NCI-H1105 treated with DMSO at 0.1 percent for 48 hours (cell line): ENCODE data around the gene TIPARP.
A peak's percentile ranks its signal among the peaks of the same experiment; 100 is the strongest.

Source experiments
- DNase-seq: peaks from one replicate; lab custom pipeline; 2025; lab: John Stamatoyannopoulos, UW

The TIPARP gene, protein sequence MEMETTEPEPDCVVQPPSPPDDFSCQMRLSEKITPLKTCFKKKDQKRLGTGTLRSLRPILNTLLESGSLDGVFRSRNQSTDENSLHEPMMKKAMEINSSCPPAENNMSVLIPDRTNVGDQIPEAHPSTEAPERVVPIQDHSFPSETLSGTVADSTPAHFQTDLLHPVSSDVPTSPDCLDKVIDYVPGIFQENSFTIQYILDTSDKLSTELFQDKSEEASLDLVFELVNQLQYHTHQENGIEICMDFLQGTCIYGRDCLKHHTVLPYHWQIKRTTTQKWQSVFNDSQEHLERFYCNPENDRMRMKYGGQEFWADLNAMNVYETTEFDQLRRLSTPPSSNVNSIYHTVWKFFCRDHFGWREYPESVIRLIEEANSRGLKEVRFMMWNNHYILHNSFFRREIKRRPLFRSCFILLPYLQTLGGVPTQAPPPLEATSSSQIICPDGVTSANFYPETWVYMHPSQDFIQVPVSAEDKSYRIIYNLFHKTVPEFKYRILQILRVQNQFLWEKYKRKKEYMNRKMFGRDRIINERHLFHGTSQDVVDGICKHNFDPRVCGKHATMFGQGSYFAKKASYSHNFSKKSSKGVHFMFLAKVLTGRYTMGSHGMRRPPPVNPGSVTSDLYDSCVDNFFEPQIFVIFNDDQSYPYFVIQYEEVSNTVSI

DNA sequence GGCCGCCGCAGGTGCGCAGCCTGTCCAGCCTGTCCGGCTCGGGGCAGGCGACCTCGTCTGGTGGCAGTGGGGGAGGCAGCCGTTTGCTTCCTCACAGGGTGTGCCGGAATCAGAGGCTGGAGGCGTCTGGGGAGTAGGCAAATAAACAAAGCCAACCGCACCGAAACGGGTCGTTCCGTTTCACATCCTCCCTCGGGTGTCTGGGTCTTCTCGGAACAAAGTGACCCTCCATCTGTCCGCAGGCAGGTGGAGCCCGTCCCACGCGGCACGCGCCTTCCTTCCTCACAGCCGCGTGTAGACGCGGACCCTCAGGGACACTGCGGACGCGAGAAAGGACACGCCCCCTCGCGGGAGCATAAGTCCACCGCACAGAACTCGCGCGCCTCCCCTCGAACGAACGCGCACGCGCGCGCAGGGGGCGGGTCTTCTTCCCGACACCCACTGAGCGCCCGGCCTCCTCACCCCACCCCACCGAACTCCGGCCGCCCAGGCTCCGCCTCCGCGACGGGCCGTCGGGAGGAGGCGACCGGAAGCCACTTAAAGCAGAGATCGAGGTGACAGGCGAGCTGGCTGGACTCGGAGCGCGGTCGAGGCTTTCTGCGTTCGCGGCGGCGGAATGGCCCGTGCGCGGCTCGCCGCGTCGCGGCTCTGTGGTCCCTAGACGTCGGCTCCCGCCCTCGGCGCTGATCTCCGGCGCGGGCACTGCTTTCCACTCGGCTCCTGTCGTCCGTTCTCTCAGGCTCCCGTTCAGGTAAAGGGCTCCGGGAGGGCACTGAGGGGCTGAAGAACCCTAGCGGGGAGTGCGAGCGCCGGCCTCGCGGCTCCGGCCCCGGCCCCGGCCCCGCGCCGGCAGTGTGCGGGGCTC lies at the start of gene TIPARP:
Gene TIPARP (plus strand): TSS at position 545 of the 865 bp plus-strand sequence. CDS start 3,108 bp downstream, outside the sequence.
- peak; percentile 97 for DNase-seq

DNA sequence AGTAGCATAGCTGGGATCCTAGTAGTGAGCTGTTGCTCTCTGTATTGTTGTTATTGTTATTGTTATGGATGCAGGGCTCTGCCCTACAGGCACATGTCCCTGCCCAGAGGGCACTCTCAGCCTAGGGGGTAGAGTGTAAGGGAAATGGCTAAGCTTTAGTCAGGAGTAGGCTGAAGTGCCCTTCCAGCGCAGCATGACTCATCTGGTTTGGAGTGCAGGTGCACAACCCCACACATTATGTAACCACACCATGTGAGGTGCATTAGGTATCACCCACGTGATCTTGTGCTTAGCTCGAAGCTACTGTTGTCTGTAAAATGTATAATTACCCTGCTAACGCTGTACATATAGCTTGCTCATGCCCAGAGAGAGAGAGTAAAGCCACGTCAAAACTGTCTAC lies 48.3 kb upstream of the TIPARP start:
- peak; percentile 45 for DNase-seq

DNA sequence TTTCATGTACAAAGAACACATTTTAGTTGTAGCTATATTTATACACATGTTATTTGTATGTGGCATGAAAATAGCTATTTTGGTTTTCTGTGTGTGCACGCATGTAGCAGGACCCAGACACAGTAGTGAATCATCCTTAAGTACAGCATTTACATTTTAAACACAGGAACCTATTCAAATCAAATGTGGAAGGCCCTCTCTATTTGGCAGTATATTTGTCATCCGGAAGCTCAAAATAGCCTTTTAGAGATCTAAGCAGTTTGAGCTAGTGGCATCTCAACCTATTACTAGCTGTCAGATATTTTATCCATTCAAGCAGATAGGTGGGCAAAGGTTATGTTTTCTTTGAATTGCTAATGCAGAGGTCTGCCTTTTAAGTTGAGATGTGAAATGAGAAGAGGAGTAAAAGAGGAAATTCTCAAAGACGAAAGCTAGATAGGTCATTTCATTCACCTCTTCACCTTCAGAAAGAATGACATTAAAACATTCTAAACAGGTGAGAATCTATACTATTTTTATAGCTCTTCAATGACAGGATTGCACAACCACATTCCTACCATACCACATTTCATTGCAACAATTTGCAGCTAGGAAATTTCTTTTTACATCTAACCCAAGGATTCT lies 46.3 kb upstream of the TIPARP start:
- DNase-seq: no peak

DNA sequence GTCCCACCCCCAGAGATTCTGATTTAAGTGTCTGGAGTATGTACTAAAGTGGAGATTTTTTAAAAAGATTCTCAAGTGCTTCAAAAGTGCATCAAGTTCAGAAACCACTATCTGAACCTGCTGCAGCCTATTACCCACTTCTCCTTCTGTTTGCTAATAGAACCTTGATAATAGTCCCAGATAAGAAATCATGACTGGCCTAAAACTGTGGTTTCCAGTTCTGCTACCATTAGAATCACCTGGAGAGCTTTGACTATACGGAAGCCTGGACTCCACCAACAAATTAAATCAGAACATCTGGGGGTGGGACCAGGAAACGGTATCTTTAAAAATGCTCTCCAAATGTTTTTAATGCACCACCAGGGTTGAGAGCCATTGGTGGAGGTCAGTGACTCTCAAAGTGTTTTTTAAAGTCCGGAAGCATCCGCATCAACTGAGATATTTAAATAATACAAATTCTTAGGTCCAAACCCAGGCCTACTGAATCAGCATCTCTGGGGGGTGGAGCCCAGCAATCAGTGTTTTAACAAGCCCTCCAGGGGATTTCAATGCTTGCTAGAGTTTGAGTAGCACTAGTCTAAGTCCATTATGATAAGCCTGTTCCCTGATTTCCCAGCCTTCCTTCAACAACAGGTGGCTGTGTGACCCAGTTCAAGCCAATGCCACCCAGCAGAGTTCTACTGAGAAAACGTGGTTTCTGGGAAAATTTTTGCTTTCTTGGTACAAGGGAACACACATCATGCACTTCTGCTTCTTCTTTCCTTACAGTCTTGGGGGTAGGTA lies 45.4 kb upstream of the TIPARP start:
- no peak for DNase-seq

DNA sequence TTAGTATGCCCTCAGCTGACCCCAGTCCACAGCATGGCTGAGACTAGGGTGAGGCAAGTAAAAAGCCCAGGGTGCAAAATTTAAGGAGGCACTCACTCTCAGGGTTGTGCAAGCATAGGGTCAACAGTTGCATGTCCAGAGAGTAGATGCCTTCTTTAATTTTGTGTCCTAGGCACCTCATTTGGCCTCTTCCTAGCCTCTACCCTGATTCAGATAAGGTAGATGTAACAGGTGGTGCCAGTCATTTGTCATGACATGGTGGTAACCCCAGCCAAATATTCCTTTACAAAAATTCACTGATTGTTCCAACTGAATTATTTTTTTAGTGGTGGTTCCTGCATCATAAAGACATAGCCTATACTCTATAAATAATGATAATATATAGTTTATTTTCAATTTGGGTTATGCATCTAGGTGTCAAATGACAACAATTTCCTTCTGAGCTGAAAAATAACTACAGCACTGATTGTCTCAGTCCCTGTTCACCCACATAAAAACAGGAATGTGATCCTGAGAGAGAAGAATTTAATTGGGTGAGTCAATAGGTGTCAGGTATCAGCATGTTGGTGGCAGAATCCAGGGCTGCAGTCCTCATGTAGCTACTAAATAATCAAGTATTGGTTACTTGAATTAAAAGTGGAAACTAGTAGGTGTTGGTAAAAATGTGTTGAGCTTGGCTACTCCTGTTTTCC lies 44.2 kb upstream of the TIPARP start:
- peak; percentile 69 for DNase-seq

DNA sequence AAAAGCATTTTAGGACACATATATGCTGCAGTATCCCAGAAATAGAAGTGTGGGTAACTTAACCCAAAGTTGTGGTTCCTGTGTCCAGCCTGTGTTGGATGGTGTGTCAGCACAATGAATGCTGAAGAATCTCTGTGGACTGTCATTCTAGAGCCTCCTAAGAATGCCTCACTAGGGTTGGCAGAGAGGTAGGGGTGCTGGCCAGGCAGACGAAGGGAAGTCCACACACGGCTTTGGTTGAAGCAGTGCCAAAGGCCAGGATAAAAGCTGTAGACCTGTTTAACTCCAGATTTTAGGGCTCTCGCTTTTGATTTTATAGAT lies 43.7 kb upstream of the TIPARP start:
- DNase-seq: no peak

DNA sequence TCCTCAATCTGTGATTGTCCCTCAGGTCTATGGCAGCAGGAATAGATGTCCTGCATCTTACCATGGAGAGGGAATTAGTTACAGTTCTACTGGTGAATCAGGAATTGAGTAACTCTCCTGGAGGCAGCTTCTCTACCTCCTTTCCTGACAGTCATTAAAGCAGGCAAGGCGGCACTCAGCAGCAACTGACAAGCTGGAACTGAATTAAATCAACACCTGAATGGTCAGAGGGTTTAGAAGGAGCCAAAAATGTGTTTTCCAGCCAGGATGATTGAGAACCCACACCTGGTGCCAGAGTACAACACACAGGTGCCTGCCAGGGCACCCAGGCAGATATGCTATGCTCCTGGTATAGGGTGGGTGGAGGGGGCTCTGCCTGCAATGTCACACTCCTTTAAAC lies 43.1 kb upstream of the TIPARP start:
- DNase-seq: peak; percentile 54

DNA sequence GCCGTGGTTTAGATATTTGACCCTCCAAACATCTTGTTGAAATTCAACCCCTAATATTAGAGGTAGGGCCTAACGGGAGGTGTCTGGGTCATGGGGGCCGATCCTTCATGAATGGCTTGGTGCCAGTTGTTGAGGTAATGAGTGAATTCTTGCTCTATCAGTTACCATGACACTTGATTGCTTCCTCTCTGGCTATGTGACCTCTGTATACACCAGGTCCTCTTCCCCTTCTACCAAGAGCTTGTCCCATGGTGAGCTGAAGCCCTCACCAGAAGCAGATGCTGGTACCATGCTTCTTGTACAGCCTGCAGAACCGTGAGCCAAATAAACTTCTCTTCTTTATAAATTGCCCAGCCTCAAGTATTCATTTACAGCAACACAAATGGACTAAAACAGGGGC lies 41.8 kb upstream of the TIPARP start:
- no peak for DNase-seq

DNA sequence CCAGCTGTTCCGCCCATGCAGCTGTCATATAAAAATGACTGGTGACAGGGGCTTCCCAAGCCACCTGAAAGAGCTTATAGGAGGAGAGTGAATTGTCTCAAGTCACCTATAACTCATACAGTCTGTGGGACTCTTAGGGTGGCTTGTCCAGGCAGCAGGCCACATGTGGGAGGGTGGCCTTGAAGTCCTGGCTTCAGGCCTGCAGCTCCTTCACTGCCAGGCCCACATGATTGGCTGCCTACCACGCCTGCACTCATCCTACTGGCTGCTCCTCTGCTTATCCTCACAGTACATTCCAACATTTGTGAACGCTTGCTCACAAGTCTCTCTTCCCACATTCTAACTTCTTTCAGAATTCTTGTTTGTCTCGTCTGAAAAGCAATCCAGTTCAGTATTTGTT lies 41.1 kb upstream of the TIPARP start:
- no peak for DNase-seq

DNA sequence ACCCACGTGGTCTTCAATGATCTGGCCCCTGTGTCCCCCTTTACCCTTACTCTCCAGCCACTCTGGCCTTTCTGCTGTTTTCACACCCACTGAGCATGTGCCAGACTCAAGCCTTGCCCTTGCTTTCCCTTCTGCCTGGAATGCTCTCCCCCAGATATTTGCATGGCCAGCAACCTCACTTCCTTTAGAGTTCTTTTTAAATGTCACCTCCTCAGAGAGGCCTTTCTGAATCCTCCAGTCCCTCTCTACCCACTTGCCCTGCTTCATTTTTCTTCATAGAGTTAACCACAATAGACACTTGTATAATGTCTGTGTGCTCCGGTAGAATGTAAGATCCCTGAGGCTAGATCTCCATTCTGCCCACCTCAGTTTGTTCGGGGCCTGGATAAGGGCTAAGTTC lies 39.4 kb upstream of the TIPARP start:
- no peak for DNase-seq

DNA sequence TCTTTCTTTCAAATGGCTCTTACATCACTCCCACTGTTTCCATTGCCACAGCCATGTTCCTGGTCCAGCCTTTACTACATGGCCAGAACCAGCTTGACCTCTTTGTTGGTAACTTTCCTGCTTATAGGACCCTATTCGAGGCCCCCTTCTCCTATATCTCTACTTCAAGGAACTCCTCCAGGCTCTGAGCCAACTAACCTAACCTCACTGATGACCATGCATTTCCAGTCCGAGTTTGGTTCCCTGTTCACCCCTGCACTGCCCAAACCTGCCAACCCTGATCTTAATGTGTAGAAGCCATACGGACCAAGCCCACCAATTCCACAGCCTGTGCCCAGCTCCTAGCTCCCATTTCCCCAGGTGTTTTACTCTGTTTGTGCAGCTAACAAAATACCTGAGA lies 38.4 kb upstream of the TIPARP start:
- no peak for DNase-seq

DNA sequence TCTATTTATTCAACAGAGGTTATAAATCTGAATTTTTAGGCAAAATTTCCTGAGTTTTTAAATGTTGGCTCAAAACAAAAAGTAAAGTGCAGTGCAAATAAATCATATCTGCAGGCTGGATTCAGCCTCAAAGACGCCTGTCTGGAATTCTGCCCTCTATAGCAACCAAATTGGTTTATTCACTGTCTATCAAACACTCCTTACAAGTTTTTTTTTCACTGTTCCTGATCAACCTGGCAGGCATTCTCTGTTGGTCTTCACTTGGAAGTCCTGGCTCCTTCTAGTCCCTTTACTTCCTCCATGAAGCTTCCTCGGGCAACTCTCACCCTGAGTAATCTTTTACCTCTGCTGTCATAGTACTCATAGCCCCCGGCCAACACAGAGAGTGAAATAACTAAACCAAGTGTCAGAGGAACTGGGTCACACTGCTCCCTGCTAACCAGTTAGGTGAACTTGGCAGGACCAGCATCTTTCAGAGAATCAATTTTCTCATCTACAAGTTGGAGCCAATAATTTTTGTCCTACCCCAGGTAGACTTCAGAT lies 36.8 kb upstream of the TIPARP start:
- no peak for DNase-seq

DNA sequence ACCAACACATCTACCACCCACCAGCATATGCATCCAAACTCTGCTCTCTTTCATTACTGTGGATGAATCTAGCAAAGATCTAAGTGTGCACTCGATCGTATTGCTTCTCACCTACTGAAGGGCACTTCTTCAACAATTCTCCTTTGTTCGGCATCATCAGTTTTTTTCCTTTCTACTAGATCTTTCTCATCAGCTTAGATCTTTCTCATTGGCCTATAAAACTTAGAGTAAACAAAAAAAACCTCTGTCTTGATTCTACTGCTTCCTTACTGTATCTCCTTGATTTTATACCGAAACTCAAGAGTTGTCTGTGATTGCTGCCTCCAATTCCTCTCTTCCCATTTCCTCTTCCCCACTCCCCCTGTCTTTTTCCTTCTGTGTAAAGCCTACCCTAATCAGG lies 36.1 kb upstream of the TIPARP start:
- no peak for DNase-seq

DNA sequence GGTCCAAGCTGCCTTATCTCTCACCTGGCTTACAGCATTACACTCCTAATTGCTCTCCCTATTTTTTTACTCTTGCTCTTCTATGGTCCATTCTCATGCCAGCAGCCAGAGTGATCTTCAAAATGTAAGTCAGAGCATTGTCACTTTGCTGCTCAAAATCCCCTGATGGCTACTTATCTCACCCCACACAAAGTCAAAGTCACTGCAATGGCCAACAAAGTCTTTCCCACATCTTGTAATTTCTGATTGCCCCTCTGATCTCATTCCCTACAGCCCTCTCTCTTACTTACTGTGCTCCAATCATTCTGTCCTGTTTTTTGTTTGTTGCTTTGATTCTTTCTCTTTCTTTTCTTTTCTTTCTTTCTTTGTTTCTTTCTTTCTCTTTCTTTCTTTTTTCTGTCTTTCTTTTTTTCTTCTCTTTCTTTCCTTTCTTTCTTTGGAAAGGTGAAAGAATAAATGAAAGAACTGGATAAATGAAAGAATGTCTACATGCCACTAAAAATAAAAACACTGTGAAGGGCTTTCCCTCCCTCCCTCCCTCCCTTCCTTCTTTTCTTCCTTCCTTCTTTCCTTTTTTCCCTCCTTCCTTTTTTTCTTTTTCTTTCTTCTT lies 34.9 kb upstream of the TIPARP start:
- DNase-seq: no peak

DNA sequence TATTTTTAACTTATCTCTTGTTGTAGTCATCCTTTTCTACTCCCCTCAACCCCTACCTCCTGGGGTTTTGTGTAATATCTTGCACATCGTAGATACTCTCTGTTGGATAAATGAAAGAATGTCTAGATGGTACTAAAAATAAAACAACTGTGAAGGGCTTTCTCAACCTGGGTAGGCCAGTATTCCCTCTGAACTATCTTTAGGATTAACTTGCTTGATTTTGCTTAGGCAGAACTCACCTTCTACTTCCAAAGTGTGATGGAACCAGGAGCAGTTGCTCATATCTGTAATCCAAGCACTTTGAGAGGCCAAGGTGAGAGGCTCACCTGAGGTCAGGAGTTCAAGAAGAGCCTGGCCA lies 32.8 kb upstream of the TIPARP start:
- DNase-seq: no peak

DNA sequence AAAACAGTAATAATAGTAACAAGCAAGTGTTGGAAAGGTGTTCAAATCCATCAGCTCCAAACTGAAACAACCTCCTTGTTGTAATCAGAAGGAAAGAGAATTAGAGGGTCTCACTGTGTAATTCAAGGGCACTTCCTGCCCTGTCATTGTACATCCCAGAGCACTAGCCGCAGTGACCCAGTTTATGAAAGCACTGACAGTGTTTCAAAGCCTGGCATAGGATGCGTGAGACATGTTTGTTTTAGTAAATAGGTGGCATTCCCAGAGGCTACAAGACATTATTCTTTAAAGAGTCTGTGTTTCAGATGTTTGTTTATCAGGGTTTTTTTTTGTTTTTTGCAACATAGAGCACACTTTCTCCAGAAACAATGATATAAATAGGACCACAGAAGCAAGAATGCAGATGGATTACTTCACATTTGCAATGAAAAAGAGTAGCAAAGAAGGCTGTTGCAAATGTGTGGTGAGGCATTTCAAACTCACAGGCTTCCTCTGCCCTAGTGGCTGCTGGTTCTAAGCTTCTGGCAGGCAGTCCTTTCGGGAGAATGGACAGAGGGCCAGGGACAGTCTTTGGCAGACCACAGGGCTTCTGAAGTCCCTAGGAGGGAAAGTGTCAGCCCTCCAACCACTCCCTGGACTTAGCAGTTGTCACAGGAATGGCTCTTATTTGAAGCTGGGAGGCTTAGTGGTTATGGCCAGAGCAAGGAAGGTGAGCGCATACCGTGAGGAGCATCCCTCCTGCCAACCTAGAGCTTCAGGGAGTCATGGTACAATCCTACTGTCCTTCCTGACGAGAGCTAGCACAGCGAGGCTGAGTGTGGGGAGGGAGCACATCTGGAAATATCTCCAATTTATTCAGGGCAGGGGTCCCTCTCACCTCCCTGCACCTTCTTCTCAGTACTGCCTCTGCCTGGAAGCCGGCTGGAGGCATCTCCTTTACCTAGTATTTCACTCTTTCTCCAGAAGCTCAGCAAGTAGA lies 31.4 kb upstream of the TIPARP start:
- no peak for DNase-seq

DNA sequence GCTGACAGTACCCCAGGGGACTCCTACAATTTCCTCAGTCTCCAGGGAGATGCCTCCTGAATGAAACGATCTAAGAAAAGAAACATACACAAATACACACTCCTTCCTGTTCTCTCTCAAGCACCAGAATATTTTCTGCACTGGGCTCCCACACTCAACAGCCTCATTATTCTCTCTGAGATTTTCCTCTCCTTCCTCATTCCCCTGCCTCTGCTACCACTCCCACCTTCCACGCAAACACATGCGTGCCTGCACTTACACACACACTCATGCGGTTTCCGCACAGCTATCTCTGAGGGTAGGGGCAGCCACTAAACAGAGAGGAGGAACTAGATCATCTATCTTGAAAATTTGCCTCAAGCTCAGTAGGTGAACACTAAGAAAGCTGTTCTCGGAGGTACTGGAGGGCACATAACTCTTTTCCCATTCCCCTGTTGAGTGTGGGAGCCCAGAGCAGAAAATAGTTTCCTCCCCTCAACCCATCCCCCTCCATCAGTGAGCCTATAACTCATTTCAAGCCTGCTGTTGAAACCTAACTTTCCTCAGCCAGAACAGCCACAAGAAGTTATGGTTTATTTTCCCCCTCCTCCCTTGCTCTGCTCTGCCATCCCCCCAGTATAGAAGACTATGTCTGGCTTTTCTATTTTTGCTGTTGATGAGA lies 30.5 kb upstream of the TIPARP start:
- DNase-seq: no peak

DNA sequence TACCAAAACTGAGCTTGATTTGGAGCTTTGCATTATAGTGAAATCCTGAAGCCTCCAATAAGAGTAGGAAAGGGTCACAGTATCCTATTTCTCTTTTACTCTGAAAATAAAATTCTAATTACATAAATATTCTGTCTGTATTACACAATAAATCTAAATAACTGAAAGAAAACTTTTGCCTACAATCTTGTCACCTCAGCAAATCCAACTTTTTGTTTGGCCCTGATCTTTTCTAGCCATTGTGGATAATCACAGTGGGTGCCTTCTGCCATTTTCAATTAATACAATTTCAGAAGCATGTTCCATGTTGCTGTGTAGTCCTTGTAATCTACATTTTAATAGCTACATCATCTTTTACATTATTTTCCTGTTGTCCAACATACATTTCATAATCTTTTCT lies 29.4 kb upstream of the TIPARP start:
- no peak for DNase-seq

DNA sequence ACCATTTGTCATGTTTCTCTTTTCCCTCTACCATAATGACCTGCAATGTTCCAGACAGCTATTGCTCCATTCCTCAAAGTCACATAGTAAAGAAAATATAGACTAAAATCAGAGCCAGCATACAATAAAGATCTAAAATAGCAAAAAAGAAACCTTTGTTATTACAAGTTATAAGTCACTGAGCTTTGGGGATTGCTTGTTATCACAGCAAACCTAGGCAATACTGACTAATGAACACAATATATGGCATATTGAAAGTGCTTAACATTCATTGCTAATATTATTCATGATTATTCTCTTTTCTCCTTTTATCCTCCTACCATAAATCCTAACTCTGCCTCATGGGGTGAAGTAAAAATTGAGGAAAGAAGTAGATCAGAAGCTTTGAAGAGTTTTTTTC lies 27.4 kb upstream of the TIPARP start:
- DNase-seq: no peak
